Right cardiac atrium (tissue), 5 donors: Measurements from ENCODE around the gene RBM17. TPM values are rescaled to one million over a fixed set of nuclear protein-coding genes. Genes with fewer than 3 reads are reported as not detected.
"Not testable (repeated sequence)": the region's sequence is repeated elsewhere in the genome, so short reads cannot be mapped to it uniquely, and the experiment has no call there.

Source experiments
- ATAC-seq, 2 donors: fragments of 200-7000 bp; cut with Tn5 transposase; one replicate each; pipeline versions ENCODE4 v1.8.0 to v1.9.1; 2020; ENCODE audit warnings: moderate library complexity in 2 of 2, mild to moderate bottlenecking in 1 of 2
- DNase-seq, 3 donors: peaks; one replicate each; pipeline ENCODE4 v3.0.0-alpha.2; 2020
- H3K27ac ChIP-seq: one replicate; pipeline ENCODE4 v1.5.1; 2013; ENCODE audit warnings: mild to moderate bottlenecking, low read length, control low read depth, moderate library complexity
- H3K27me3 ChIP-seq: one replicate; pipeline ENCODE4 v1.6.1; 2013; ENCODE audit not compliant: control insufficient read depth, insufficient read depth
- H3K4me1 ChIP-seq: one replicate; pipeline ENCODE4 v1.6.1; 2013; ENCODE audit warnings: low read length; ENCODE audit not compliant: control insufficient read depth, insufficient read depth
- H3K4me3 ChIP-seq: one replicate; pipeline ENCODE4 v1.5.1; 2013; ENCODE audit warnings: low read length, control low read depth
- H3K9me3 ChIP-seq: one replicate; pipeline ENCODE4 v1.6.1; 2013; ENCODE audit warnings: low read length; ENCODE audit not compliant: control insufficient read depth
- WGBS: extraction: QIAGEN DNeasy Blood & Tissue Kit; methylation state at CpG from one replicate; pipeline ENCODE4 v1.1.7; 2013; 5-methylcytosine and 5-hydroxymethylcytosine counted together
- intact Hi-C, 4 donors: fragments of 100-400 bp; cut with DNase I; formaldehyde crosslinking; loops; one replicate each; pipeline versions ENCODE4 v1.11.0 to v1.14.0; 2022 to 2023
- microRNA-seq, 2 donors: library from miRNA; unstranded; fragments of <30 nt; microRNA quantifications; one replicate each; pipeline ENCODE4 v1.2.0, GENCODE V29; 2020 to 2021
- polyA plus RNA-seq: library from polyadenylated mRNA; stranded (reverse); fragments of 200-250 nt; gene quantifications from one replicate; pipeline ENCODE4 v1.2.3, GENCODE V29; 2013
- total RNA-seq, 4 donors: library from RNA; stranded (reverse); fragmentation: NEBNext Ultra II Directional; extraction: Animal tissue kit (Norgen Biotek cat#: 25700); gene quantifications; one replicate each; pipeline ENCODE4 v1.2.1, GENCODE V29; 2021
- donor health status: healthy with polysubstance abuse.
- donor health status: DM: no; HTN: yes; CAD: no.
- donor health status: DM: no; HTN: no; CAD: no.
- donor health status: DM: no; HTN: yes; CAD: no; lungs with severe emphysema.
- donor health status: DM: yes; HTN: yes; CAD: no.

RBM17 gene
- total and polyA plus RNA-seq, 5 donors: 51.0 to 66.5 (median 56.9) TPM

DNA sequence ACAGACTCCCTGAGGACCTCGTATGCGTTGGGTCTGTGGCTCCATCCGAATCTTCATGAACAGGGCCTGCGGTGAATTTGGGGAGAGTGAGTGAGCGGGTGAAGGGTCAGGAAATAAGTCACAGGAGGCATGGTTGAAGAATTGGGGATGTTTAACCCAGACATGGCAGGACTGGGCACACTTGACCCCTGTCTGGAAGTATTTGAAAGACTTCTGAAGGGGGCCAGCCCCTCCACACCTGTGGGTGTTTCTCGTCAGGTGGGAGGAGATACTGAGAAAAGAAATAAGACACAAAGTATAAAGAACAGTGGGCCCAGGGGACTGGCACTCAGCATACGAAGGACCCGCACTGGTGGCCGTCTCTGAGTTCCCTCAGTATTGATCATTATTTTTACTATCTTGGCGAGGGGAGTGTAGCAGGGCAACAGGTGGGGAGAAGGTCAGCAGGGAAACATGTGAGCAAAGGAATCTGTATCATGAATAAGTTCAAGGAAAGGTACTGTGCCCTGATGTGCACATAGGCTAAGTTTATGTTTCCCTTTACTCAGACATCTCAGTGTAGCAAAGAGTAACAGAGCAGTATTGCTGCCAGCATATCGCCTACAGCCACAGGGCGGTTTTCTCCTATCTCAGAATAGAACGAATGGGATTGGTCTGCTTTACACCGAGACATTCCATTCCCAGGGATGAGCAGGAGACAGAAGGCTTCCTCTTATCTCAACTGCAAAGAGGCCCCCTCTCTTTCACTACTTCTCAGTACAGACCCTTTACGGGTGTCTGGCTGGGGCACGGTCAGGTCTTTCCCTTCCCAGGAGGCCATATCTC lies 75.6 kb downstream of the RBM17 start:
- no peaks in the 10 kb centered on the region for H3K9me3 ChIP-seq
- peak overlapping the region; percentile 55 for H3K4me3 ChIP-seq
- WGBS: 16% methylated on average over 16 of the region's 16 CpGs
- no peaks in the 10 kb centered on the region for H3K27me3 ChIP-seq
- no peak for ATAC-seq
- intact Hi-C loops: loop anchor here in 1 of 4 donors (5.0 kb wide), 1 partner anchor 38 kb away; the partner anchor contains the start of gene PFKFB3
- peaks cover 12% of the 10 kb centered on the region for H3K4me1 ChIP-seq
- peak overlapping the region; percentile 50 for H3K27ac ChIP-seq
- DNase-seq: no peak

DNA sequence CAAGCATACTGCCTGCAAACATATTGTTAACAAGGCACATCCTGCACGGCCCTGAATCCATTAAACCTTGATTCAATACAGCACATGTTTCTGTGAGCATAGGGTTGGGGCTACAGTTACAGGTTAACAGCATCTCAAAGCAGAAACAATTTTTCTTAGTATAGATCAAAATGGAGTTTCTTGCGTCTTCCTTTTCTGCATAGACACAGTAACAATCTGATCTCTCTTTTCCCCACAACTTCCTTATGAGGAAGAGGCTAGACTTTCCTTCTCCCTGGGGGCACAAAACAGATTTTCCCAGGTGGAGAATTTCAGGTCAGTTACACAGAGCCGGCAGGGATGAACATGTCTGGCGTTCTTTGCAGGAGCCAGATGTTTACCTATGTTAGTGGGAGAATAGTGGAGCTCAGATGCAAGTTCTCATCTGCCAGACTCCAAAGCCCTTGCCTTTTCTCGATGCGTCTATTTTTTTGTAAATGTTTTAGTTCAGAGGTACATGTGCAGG lies 76.4 kb downstream of the RBM17 start:
- Histone ChIP-seq H3K27ac (peak overlapping the region; percentile 50), H3K27me3 (no peaks in the 10 kb centered on the region), H3K4me1 (peaks cover 12% of the 10 kb centered on the region), H3K9me3 (no peaks in the 10 kb centered on the region), H3K4me3 (no peak overlapping the region)
- DNase-seq (no peak), ATAC-seq (no peak)
- WGBS: 38% methylated on average over 6 of the region's 6 CpGs
- intact Hi-C loops: no loop called here

DNA sequence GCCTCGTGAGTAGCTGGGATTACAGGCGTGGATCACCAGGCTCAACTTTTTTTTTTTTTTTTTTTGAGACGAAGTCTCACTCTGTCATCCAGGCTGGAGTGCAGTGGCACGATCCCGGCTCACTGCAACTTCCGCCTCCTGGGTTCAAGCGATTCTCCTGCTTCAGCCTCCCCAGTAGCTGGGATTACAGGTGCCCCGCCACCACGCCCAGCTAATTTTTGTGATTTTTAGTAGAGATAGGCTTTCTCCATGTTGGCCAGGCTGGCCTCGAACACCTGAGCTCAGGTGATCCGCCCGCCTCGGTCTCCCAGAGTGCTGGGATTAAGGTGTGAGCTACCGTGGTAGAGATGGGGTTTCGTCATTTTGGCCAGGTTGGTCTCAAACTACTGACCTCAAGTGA lies 77.1 kb downstream of the RBM17 start:
- H3K27me3 ChIP-seq, intact Hi-C loops, H3K27ac ChIP-seq, DNase-seq, ATAC-seq, H3K4me3 ChIP-seq, H3K9me3 ChIP-seq: not testable (repeated sequence)
- peaks cover 13% of the 10 kb centered on the region for H3K4me1 ChIP-seq
- WGBS: 88% methylated on average over 15 of the region's 15 CpGs

Small RNA genes within 50 kb of the gene (microRNA-seq; reads per million reads assigned to microRNA genes)
- gene MIR3155A: 0 reads per million in 2 donors
- 0 reads per million in 2 donors for gene MIR3155B

Other genes starting within 250 kb of the RBM17 start
- 1 to 10 TPM; 3.6 to 4.3 (median 4.0) TPM for gene ANKRD16, start 199.1 kb upstream of the RBM17 start, total RNA-seq
- 2.6 TPM for gene ANKRD16, start 199.1 kb upstream of the RBM17 start, polyA plus RNA-seq
- 10 to 100 TPM; 75.6 to 82.1 (median 77.4) TPM for gene FBH1, start 198.8 kb upstream of the RBM17 start, total RNA-seq
- 49.3 TPM for gene FBH1, start 198.8 kb upstream of the RBM17 start, polyA plus RNA-seq
- 10 to 100 TPM; 11.8 to 19.7 (median 15.8) TPM for gene IL15RA, start 111.5 kb upstream of the RBM17 start, total RNA-seq
- gene IL15RA, start 111.5 kb upstream of the RBM17 start, polyA plus RNA-seq: 13.9 TPM
- gene IL2RA, start 26.7 kb upstream of the RBM17 start, total RNA-seq: 1 to 10 TPM in 1 of 4 donors, under 1 TPM in 3; 0.71 to 1.3 (median 0.82) TPM
- 0.18 TPM for gene IL2RA, start 26.7 kb upstream of the RBM17 start, polyA plus RNA-seq
- gene PFKFB3, start 113.9 kb downstream of the RBM17 start, total RNA-seq: 10 to 100 TPM; 10.5 to 15.1 (median 11.7) TPM
- 11.2 TPM for gene PFKFB3, start 113.9 kb downstream of the RBM17 start, polyA plus RNA-seq